Erythroblast (primary cell): ENCODE data around the gene NUP93.
A peak's percentile ranks its signal among the peaks of the same experiment; 100 is the strongest.
"Not testable (repeated sequence)": the region's sequence is repeated elsewhere in the genome, so short reads cannot be mapped to it uniquely, and the experiment has no call there.

Experiments used
- DNase-seq, 2 experiments: peaks; one replicate each; lab custom pipeline; 2025; lab: John Stamatoyannopoulos, UW
- GATA1 ChIP-seq: IDR thresholded peaks from 2 replicates; pipeline ENCODE4 v1.6.1; 2011; ENCODE audit warnings: low read depth, mild to moderate bottlenecking, control low read depth, low read length, moderate library complexity
- POLR2A ChIP-seq: IDR thresholded peaks from 2 replicates; pipeline ENCODE4 v1.6.1; 2011; ENCODE audit warnings: mild to moderate bottlenecking, low read length

The NUP93 gene

GRCh38 chr16:56722200-56722842, 7.6 kb upstream of the NUP93 start:
- TF ChIP-seq GATA1 (no peak), POLR2A (no peak)
- no peak for DNase-seq

- no peak for TF ChIP-seq GATA1
- TF ChIP-seq POLR2A = no peak
Observed at GRCh38 chr16:56724191-56724590, 5.7 kb upstream of the NUP93 start.

GRCh38 chr16:56726283-56726682, 3.6 kb upstream of the NUP93 start:
- TF ChIP-seq GATA1 (no peak), POLR2A (no peak)
- no peak for DNase-seq

More at GRCh38 chr16:56724191-56724590, 5.7 kb upstream of the NUP93 start:
- no peak for DNase-seq

- no peak for TF ChIP-seq POLR2A
- no peak for TF ChIP-seq GATA1
- no peak for DNase-seq
Observed at GRCh38 chr16:56726926-56727325, 3.0 kb upstream of the NUP93 start.

GRCh38 chr16:56728027-56728426, 1.9 kb upstream of the NUP93 start:
- TF ChIP-seq POLR2A (no peak), GATA1 (no peak)
- no peak for DNase-seq

GRCh38 chr16:56728980-56729734, 772 bp upstream of the NUP93 start:
- peak; percentile 45 for DNase-seq
- no peak for TF ChIP-seq GATA1
- no peak for TF ChIP-seq POLR2A

GRCh38 chr16:56732366-56732765, 2.4 kb downstream of the NUP93 start:
- no peak for DNase-seq
- TF ChIP-seq POLR2A = no peak
- no peak for TF ChIP-seq GATA1

GRCh38 chr16:56732832-56733231, 2.9 kb downstream of the NUP93 start:
- no peak for TF ChIP-seq POLR2A
- TF ChIP-seq GATA1 = no peak
- DNase-seq = no peak

GRCh38 chr16:56734429-56734828, 4.5 kb downstream of the NUP93 start:
- TF ChIP-seq GATA1 (no peak), POLR2A (no peak)

GRCh38 chr16:56736476-56736875, 6.5 kb downstream of the NUP93 start:
- TF ChIP-seq GATA1 (no peak), POLR2A (no peak)
- no peak for DNase-seq

More at GRCh38 chr16:56734429-56734828, 4.5 kb downstream of the NUP93 start:
- DNase-seq = no peak

GRCh38 chr16:56737539-56737938, 7.6 kb downstream of the NUP93 start:
- TF ChIP-seq POLR2A (no peak), GATA1 (no peak)
- no peak for DNase-seq

- TF ChIP-seq POLR2A (no peak), GATA1 (no peak)
- DNase-seq = no peak
Observed at GRCh38 chr16:56738221-56738620, 8.3 kb downstream of the NUP93 start.

GRCh38 chr16:56739378-56739777, 9.4 kb downstream of the NUP93 start:
- DNase-seq = not testable (repeated sequence)

GRCh38 chr16:56741399-56741798, 11.5 kb downstream of the NUP93 start:
- TF ChIP-seq POLR2A (no peak), GATA1 (no peak)
- DNase-seq = no peak
